ENCODE data around the gene TWIST2. TPM values are rescaled to one million over a fixed set of nuclear protein-coding genes. Genes with fewer than 3 reads are reported as not detected.

Gene TWIST2
- total RNA-seq, 2 experiments from 2014 or later, result not detected

- DNase-seq, result no peak
- H3K27me3 Mint-ChIP-seq, result peaks cover 33% of the 10 kb centered on the region
These were observed 7.4 kb downstream of the TWIST2 start for GRCh38 chr2:238855299-238855698.

DNA sequence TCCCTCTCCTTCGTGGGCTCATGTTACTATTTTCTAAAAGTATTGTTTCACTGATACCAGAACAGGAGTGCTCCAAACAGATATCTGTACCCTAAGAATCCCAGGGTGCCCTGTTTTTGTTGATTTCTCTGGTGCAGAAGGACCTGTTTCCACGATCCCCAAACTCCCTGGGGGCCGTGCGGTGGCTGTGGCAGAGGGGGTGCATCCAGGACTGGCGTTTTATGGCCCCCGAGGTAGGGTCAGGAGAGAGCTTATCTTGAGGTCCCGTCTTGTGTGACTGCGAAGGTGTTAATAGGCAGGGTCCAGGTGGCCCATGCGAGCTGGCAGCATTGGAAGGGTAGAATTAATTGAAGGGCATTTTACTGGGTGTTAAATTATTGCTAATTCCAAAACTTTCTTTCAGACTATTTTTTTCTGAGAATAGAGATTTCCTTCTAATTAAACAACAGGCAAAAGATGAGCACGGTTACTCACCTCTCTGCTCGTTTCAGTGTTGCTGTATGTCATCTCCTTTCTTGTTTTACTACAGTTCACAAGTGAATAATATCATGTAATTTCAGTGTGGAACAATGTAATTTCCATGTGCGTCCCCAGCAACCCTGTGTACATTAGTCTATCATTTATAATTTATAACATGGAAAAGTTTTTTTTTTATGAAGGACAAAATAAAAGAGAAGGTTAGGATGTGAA, 8.2 kb downstream of the TWIST2 start:
- no peaks in the 10 kb centered on the region for H3K36me3 Mint-ChIP-seq (ENCODE audit: low read depth)
- no peaks in the 10 kb centered on the region for H3K4me1 Mint-ChIP-seq (ENCODE audit: low read depth)
- peaks cover 28% of the 10 kb centered on the region for H3K27me3 Mint-ChIP-seq
- DNase-seq (no peak), ATAC-seq (no peak)
- H3K27ac Mint-ChIP-seq, result no peak overlapping the region
- H3K4me3 Mint-ChIP-seq, result no peak overlapping the region
- H3K9me3 Mint-ChIP-seq, result no peaks in the 10 kb centered on the region
- no peak for TF ChIP-seq CTCF (IDR thresholded peaks at IDR 0.05)
- ChIA-PET CTCF (no interaction called here), POLR2A (no interaction called here)
- intact Hi-C loops (cut with micrococcal nuclease), result no loop called here

More at GRCh38 chr2:238855299-238855698, 7.4 kb downstream of the TWIST2 start:
- no peak overlapping the region for H3K4me3 Mint-ChIP-seq
- H3K4me1 Mint-ChIP-seq (ENCODE audit: low read depth), result no peaks in the 10 kb centered on the region
- CTCF ChIA-PET, result no interaction called here
- no peak for TF ChIP-seq CTCF (IDR thresholded peaks at IDR 0.05)
- POLR2A ChIA-PET, result no interaction called here
- intact Hi-C loops (cut with micrococcal nuclease), result no loop called here
- no peak overlapping the region for H3K27ac Mint-ChIP-seq
- no peak for ATAC-seq
- no peaks in the 10 kb centered on the region for H3K9me3 Mint-ChIP-seq
- H3K36me3 Mint-ChIP-seq (ENCODE audit: low read depth), result no peaks in the 10 kb centered on the region

GRCh38 chr2:238856713-238857567, 9.1 kb downstream of the TWIST2 start:
- ATAC-seq (no peak), DNase-seq (no peak)
- H3K36me3 Mint-ChIP-seq (ENCODE audit: low read depth), result no peaks in the 10 kb centered on the region
- H3K9me3 Mint-ChIP-seq, result no peaks in the 10 kb centered on the region
- TF ChIP-seq CTCF (IDR thresholded peaks at IDR 0.05), result no peak
- H3K27ac Mint-ChIP-seq, result no peak overlapping the region
- CTCF ChIA-PET, result no interaction called here
- H3K4me1 Mint-ChIP-seq (ENCODE audit: low read depth), result no peaks in the 10 kb centered on the region
- POLR2A ChIA-PET, result no interaction called here
- intact Hi-C loops (cut with micrococcal nuclease), result no loop called here
- H3K4me3 Mint-ChIP-seq, result no peak overlapping the region
- peaks cover 21% of the 10 kb centered on the region for H3K27me3 Mint-ChIP-seq

DNA sequence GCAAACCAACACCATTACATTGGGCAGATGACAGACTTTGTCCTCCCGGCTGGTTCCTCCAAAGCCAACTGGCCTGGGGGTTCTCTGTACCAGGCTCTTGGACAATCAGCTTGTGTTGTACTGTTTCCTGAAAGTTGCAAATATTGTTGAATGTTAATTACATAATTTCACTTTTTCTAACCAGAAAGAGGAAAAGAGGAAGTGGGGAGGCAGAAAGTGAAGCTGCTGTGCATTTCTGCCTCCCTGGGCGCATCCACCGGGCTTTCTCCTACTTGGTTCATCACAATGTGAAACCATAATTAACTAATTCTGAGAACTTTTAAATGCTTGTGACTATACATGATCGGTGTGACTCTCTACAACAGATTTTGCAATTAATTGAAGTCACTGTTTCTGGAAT, 10.1 kb downstream of the TWIST2 start:
- no peak overlapping the region for H3K27ac Mint-ChIP-seq
- peaks cover 16% of the 10 kb centered on the region for H3K27me3 Mint-ChIP-seq
- intact Hi-C loops (cut with micrococcal nuclease), result no loop called here
- H3K4me1 Mint-ChIP-seq (ENCODE audit: low read depth), result no peaks in the 10 kb centered on the region
- H3K36me3 Mint-ChIP-seq (ENCODE audit: low read depth), result no peaks in the 10 kb centered on the region
- DNase-seq (no peak), ATAC-seq (no peak)
- no peak overlapping the region for H3K4me3 Mint-ChIP-seq
- TF ChIP-seq CTCF (IDR thresholded peaks at IDR 0.05), result no peak
- ChIA-PET POLR2A (no interaction called here), CTCF (no interaction called here)
- H3K9me3 Mint-ChIP-seq, result no peaks in the 10 kb centered on the region

- ChIA-PET CTCF (no interaction called here), POLR2A (no interaction called here)
- intact Hi-C loops (cut with micrococcal nuclease), result no loop called here
- Mint-ChIP-seq H3K27me3 (peaks cover 15% of the 10 kb centered on the region), H3K9me3 (no peaks in the 10 kb centered on the region), H3K27ac (no peak overlapping the region), H3K4me1 (ENCODE audit: low read depth) (peaks cover 3% of the 10 kb centered on the region), H3K36me3 (ENCODE audit: low read depth) (no peaks in the 10 kb centered on the region), H3K4me3 (no peak overlapping the region)
- no peak for TF ChIP-seq CTCF (IDR thresholded peaks at IDR 0.05)
- ATAC-seq (no peak), DNase-seq (no peak)
These were observed 11.9 kb downstream of the TWIST2 start for GRCh38 chr2:238859636-238860347.

Measured in activated CD8-positive, alpha-beta T cell treated with anti-CD3 and anti-CD28 coated beads for 36 hours (primary cell).